AG04449 (cell line): ENCODE results near the gene FCER1G.

Experiments used
- CTCF ChIA-PET: fragments of 350-600 bp; formaldehyde crosslinking; extraction: SDS; loops from one replicate; lab custom pipeline; 2021; ENCODE audit warnings: antibody characterized with exemption; lab: Yijun Ruan, JAX
- POLR2A ChIA-PET: fragments of 400-600, 350-600 bp; formaldehyde crosslinking; extraction: SDS; loops from one replicate; lab custom pipeline; 2020; ENCODE audit warnings: antibody characterized with exemption, inconsistent platforms; lab: Yijun Ruan, JAX
- DNase-seq: peaks from one replicate; pipeline ENCODE4 v3.0.0-alpha.2; 2010; ENCODE audit warnings: low read depth, low spot score
- H3K4me3 ChIP-seq: 2 replicates; pipeline ENCODE4 v1.5.1; 2011; ENCODE audit warnings: low read depth, mild to moderate bottlenecking, control low read depth, low read length
- TF ChIP-seq, protein P1 (sequence below): IDR thresholded peaks from one replicate; pipeline ENCODE4 v1.5.1; 2011; ENCODE audit warnings: mild to moderate bottlenecking, moderate library complexity, low read length, control low read depth, inconsistent platforms; ENCODE audit not compliant: insufficient read depth; ENCODE audit errors: missing control alignments

The FCER1G gene

DNA sequence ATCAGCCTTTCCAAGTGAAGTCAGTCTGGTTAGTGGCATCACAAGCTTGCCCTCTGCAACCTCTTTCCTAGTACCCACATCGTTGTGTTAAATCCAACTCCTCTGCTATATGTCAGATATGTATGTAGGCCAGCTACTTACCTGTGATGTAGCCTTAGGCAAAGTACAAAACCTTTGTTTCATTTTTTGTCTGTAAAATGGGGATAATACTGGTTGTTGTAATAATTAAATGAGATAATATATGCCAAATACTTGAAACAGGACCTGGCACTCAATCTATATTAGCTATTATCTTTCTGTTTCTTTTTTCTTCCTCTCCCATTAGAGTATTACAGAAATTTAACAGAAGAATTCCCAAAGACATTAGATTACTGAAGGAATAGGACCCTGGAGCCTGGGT lies 44.7 kb downstream of the FCER1G start:
- TF ChIP-seq, protein P1, sequence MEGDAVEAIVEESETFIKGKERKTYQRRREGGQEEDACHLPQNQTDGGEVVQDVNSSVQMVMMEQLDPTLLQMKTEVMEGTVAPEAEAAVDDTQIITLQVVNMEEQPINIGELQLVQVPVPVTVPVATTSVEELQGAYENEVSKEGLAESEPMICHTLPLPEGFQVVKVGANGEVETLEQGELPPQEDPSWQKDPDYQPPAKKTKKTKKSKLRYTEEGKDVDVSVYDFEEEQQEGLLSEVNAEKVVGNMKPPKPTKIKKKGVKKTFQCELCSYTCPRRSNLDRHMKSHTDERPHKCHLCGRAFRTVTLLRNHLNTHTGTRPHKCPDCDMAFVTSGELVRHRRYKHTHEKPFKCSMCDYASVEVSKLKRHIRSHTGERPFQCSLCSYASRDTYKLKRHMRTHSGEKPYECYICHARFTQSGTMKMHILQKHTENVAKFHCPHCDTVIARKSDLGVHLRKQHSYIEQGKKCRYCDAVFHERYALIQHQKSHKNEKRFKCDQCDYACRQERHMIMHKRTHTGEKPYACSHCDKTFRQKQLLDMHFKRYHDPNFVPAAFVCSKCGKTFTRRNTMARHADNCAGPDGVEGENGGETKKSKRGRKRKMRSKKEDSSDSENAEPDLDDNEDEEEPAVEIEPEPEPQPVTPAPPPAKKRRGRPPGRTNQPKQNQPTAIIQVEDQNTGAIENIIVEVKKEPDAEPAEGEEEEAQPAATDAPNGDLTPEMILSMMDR, result no peak
- CTCF ChIA-PET, result interaction anchor here (1.6 to 4.9 kb wide), 2 partner anchors 29 to 33 kb away, joined by 5 to 37 read pairs; partner anchors contain the start of gene TOMM40L

DNA sequence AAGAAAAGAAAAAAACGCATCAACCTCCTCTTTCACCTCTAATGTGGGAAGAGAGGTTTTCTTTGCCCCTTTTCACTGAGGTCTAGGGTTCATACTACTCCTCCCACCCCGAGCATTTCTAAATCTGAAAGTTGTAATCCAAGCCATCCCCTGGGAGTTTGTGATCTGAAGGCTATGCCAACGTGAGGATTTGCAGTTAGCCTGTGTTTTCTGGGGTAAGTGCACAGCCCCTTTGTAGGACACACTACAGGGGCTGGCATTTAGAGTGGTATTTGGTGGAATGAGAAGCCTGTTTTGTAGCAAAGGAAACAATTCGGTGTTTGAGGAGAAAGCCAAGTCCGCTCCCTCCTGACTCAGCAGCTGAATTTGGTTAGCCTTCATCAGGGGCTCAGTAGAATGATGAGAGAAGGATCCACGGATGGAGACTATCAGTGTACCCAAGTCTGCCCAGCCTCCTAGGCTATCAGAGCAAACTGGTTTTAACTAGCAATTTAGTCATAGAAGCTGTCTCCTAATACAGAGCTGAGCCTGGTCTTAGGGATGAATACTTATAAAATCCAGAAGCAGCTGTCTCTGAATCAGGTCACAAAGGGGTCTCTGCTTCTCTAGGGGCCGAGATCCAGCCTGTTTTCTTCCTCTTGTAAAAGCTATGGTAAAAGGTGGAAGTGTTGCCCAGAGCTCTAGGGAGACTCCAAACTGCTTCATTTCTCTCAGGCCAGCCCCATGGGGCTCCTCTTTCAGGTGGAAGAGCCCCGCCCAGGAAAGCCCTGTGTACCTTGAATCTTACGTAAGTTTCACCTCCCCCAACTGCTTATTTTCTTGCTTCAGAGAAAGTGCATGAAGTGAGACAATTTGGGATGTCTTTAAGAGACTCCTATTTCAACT lies 45.5 kb downstream of the FCER1G start:
- ChIA-PET CTCF (interaction anchor here (1.2 to 4.9 kb wide), 2 partner anchors 11 to 34 kb away, joined by 4 to 37 read pairs; partner anchors contain the start of gene TOMM40L), POLR2A (no interaction called here)
- no peak overlapping the region for H3K4me3 ChIP-seq
- TF ChIP-seq, protein P1, result no peak
- DNase-seq, result no peak

More for the DNA sequence above, 44.7 kb downstream of the FCER1G start:
- H3K4me3 ChIP-seq, result no peak overlapping the region
- no peak for DNase-seq
- POLR2A ChIA-PET, result no interaction called here

DNA sequence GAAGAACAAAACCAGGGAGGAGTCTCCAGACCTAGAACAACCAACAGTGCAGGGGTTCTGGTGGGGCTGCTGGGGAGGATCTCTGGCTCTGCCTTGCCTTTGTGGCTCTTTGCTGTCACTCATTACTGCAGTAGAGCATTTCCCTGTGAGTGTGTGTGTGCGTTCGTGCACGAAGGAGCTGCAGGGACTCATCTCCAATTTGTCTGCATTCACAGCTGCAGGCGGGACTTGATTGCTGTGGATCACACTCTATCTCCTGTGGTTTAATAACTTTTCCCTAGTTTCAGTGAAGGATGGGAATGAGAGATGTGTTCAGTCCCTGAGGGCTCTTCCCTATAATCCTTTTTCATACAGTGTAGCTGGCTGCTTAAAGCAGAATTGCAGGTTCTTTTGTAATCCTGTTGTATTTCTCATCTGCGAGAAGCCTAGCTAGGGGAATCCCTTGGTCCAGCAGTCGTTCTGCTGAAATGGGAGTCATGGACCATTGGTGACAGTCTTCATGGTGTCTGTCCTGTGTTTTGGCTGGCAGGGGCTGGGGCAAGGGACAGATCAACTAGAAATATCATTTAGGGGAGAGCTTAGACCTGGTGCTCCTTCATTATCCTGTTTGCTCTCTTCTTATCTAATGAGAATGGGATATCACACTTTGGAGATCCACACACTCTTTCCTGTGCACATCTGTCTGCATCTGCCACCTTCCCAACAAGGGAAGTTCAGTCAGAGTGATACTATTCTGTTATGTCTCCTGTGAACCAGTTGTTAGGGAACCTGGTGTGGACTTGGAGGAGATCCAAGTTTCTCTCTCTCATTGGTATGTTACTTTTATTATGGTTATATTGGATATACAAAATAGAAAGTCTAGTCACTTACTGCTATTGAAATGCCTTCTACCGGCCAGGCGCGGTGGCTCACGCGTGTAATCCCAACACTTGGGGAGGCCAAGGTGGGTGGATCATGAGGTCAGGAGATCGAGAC lies 46.5 kb downstream of the FCER1G start:
- DNase-seq, result no peak
- POLR2A ChIA-PET, result no interaction called here
- TF ChIP-seq, protein P1, result no peak
- CTCF ChIA-PET, result interaction anchor here (1.2 to 4.9 kb wide), 2 partner anchors 12 to 35 kb away, joined by 4 to 37 read pairs; partner anchors contain the start of gene TOMM40L
- H3K4me3 ChIP-seq, result no peak overlapping the region

GRCh38 chr1:161265305-161265704 lies 50.2 kb downstream of the FCER1G start:
- no peak overlapping the region for H3K4me3 ChIP-seq
- CTCF ChIA-PET, result no interaction called here
- POLR2A ChIA-PET, result interaction anchor here (0.6 kb wide), 1 partner anchor 82 kb away, joined by 3 read pairs; no protein-coding TSS in a partner anchor
- no peak for DNase-seq
- TF ChIP-seq, protein P1, result no peak

DNA sequence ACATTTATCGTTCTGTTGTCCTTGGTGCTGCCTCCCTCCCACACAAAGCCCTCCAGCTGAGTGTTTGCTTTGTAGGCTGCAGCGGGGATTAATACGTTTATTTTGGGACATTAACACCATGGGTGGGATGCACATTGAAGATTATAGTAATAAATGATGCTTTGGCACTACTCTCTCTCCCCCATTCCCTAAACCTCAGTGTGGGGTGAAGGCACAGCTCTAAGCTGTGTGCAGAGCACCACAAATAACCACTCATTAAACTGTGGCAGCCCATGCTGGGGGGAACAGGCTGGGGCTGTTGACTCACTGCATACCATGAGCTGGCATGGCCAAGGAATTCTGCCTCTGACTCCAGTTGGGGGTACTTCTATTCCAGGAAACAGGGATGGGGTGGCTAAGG lies 51.1 kb downstream of the FCER1G start:
- DNase-seq, result no peak
- CTCF ChIA-PET, result interaction anchor here (1.0 to 1.7 kb wide), 5 partner anchors 14 to 116 kb away, joined by 3 to 6 read pairs (median 4); no protein-coding TSS in a partner anchor
- TF ChIP-seq, protein P1, result no peak
- POLR2A ChIA-PET, result interaction anchor here (0.6 kb wide), 1 partner anchor 81 kb away, joined by 3 read pairs; no protein-coding TSS in a partner anchor
- H3K4me3 ChIP-seq, result no peak overlapping the region
